Activated T-cell treated with anti-CD3 and anti-CD28 coated beads, Interleukin-2, amount 50 U/mL, for 72 hours (primary cell): ENCODE data around the gene FARSB. TPM values are rescaled to one million over a fixed set of nuclear protein-coding genes. Genes with fewer than 3 reads are reported as not detected.

ENCODE experiments used
- ATAC-seq, 2 donors: fragments of 150-1000 bp; cut with Tn5 transposase; replicated peaks in 1 of 2; 2 replicates each; pipeline ENCODE4 v1.10.0; 2021; ENCODE audit warnings: moderate library complexity in 2 of 2, mild to moderate bottlenecking in 1 of 2
- DNase-seq, 2 donors: peaks; one replicate each; pipeline ENCODE4 v3.0.0; 2021 to 2022; ENCODE audit warnings: mixed read lengths in 1 of 2
- H3K27ac Mint-ChIP-seq: one replicate; pipeline ENCODE4 v1.8.0; 2022; ENCODE audit warnings: mild to moderate bottlenecking, moderate library complexity, mixed read lengths
- H3K27me3 Mint-ChIP-seq: one replicate; pipeline ENCODE4 v1.8.0; 2022; ENCODE audit warnings: low read depth, mixed read lengths
- H3K36me3 Mint-ChIP-seq, 2 donors: one replicate each; pipeline ENCODE4 v1.8.0; 2022; ENCODE audit warnings: mixed read lengths in 2 of 2, mild to moderate bottlenecking in 1 of 2; ENCODE audit not compliant: insufficient read depth in 2 of 2
- H3K4me1 Mint-ChIP-seq: one replicate; pipeline ENCODE4 v1.8.0; 2022; ENCODE audit warnings: low read depth, mixed read lengths
- H3K4me3 Mint-ChIP-seq, 2 donors: one replicate each; pipeline ENCODE4 v1.8.0; 2022; ENCODE audit warnings: mild to moderate bottlenecking in 2 of 2, mixed read lengths in 2 of 2, moderate library complexity in 2 of 2
- H3K9me3 Mint-ChIP-seq, 2 donors: one replicate each; pipeline ENCODE4 v1.8.0; 2022; ENCODE audit warnings: mixed read lengths in 2 of 2
- total RNA-seq, 2 donors: library from RNA; stranded (reverse); gene quantifications; one replicate each; pipeline ENCODE4 v1.2.3, GENCODE V29; 2022

Gene FARSB
- total RNA-seq, 2 donors from 2014 or later: 31.5 to 46.3 TPM

DNA sequence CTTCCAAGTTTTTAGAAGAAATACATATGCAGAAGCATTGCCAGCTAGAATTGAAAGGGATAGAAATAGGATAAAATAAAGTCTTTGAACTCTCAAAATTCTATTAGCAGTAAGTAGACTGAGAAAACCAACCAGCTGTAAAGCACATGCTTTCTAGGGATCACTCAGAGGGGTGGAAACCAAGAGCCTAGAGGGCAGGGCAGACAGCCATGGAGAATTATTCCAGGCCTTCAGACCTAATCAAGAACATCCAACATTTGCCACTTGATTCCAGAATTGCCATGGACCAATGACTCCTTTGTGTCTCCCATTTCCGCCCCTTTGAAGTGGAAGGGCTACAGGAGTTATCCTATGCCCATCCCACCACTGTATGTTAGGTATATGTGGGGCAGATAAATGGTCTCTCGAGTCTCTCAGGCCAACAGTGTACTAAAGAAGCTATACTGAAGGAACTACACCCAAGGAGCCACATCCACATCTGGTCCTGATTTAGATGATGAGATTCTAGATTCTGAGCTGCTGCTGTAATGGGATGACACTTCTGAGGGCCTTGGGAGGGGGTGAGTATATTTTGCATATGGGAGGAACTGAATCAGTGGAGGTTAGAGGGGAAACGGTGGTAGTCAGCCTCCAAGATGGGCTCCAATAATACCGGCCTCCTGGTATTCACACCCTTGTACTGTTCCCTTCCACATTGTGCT, 4.0 kb downstream of the FARSB start:
- peak overlapping the region in 1 of 2 donors; percentile 86 for H3K4me3 Mint-ChIP-seq
- H3K9me3 Mint-ChIP-seq: no peaks in the 10 kb centered on the region
- no peak for ATAC-seq
- H3K27me3 Mint-ChIP-seq: no peaks in the 10 kb centered on the region
- peak overlapping the region; percentile 38 for H3K27ac Mint-ChIP-seq
- peaks cover 6 to 7% of the 10 kb centered on the region in 2 donors for H3K36me3 Mint-ChIP-seq
- peaks cover 51% of the 10 kb centered on the region for H3K4me1 Mint-ChIP-seq
- DNase-seq: no peak

DNA sequence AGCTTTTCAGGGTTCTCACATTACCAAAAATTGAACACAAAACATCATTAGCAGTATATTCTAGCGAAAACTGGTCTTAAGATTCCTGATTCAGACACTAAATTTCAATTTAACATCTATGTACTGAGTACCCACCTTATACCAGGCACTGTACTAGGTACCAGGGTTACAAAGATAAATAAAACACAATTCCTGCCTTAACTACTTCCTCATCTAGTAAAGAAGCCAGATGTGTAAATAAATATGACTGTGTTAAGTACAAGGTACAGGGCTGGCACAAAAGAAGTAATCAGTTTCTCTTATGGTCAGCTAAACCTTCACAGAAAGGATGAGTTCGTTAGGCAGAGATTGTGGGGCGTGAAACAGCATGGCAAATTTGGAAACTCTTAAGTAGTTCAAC, 6.1 kb downstream of the FARSB start:
- ATAC-seq (no peak), DNase-seq (no peak)
- Mint-ChIP-seq H3K27ac (no peak overlapping the region), H3K4me3 (no peak overlapping the region), H3K27me3 (no peaks in the 10 kb centered on the region), H3K4me1 (peaks cover 56% of the 10 kb centered on the region), H3K36me3 (peaks cover 2 to 16% of the 10 kb centered on the region in 2 donors), H3K9me3 (no peaks in the 10 kb centered on the region)

DNA sequence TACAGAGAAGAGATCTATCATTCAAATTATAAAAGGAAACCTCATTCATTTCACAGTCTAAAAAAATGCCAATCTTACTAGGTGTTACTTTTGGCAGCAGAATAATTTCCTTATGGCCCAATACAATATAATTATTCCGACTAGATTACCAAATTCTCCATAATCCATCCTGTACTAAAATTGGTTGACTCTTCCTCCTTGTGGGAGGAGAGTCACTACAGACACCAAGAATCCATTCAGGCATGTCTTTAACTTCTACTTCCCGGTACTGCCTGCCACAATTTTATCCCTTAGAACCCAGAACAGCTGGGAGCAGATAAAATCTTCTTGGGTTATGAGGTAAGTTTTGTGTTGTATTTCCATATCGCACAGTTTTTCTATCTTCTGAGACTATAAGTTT, 9.9 kb downstream of the FARSB start:
- no peak overlapping the region for H3K4me3 Mint-ChIP-seq
- ATAC-seq: no peak
- H3K36me3 Mint-ChIP-seq: peaks cover 7 to 27% of the 10 kb centered on the region in 2 donors
- H3K27ac Mint-ChIP-seq: peak overlapping the region; percentile 30
- H3K27me3 Mint-ChIP-seq: no peaks in the 10 kb centered on the region
- DNase-seq: no peak
- no peaks in the 10 kb centered on the region for H3K9me3 Mint-ChIP-seq
- H3K4me1 Mint-ChIP-seq: peaks cover 29% of the 10 kb centered on the region

DNA sequence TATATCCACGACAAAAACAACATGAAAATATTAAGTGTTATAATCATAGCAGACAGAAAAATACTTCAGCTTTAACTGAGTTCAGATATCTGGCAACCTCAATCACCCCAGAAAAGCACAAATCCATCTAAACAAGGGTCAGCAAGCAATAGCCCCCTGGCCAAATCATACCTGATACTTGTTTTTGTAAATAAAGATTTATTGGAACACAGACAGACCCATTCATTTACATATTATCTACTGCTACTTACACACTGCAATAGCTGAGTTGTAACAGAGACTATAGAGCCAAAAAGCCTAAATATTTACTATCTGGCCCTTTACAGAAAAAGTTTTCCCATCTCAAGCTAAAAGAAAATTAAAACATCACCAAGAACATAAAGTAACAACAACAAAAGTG, 12.8 kb downstream of the FARSB start:
- no peak for ATAC-seq
- H3K4me1 Mint-ChIP-seq: peaks cover 17% of the 10 kb centered on the region
- peaks cover 9 to 33% of the 10 kb centered on the region in 2 donors for H3K36me3 Mint-ChIP-seq
- H3K4me3 Mint-ChIP-seq: no peak overlapping the region
- no peak for DNase-seq
- no peaks in the 10 kb centered on the region for H3K9me3 Mint-ChIP-seq
- H3K27me3 Mint-ChIP-seq: no peaks in the 10 kb centered on the region
- peak overlapping the region; percentile 59 for H3K27ac Mint-ChIP-seq

DNA sequence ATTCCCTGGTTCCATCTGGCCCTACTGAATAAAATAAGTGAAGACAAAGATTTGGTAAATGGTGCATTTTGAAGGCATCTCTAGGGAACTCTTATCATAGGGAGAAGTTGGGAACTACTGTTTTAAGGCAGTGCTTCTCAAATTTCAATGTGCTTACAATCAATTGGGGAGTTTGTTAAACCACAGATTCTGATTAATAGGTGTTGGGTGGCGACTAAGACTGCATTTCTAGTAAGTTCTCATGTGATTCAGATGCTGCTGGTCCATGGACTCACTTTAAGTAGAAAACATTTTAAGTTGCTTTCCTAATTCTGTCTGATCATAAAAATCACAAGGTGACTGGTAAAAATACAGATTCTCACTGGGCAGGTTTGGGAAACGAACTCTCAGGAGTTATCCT, 14.6 kb downstream of the FARSB start:
- no peak overlapping the region for H3K4me3 Mint-ChIP-seq
- DNase-seq: no peak

DNA sequence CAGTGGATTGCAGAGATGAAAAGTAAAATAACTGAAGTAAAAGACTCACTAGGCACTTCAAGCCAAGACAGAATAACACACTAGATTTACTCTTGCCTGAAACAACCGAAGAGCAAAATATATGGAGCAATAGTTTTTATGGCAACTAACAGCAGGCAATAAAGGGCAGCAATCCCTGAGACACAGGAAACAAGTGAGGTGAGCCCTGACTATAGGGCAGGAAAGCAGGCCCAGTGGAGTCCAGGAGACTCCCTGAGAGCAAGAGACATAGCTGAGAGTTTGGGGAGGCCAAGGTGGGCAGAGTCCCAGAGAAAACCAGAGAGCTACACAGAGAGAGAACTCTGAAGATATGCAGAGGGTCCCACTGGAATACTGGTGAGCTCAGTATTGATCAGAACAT, 18.8 kb downstream of the FARSB start:
- no peaks in the 10 kb centered on the region for H3K9me3 Mint-ChIP-seq
- no peak for ATAC-seq
- no peak for DNase-seq
- H3K4me3 Mint-ChIP-seq: no peak overlapping the region
- no peaks in the 10 kb centered on the region for H3K27me3 Mint-ChIP-seq
- H3K4me1 Mint-ChIP-seq: peaks cover 7% of the 10 kb centered on the region
- peaks cover 20 to 44% of the 10 kb centered on the region in 2 donors for H3K36me3 Mint-ChIP-seq
- H3K27ac Mint-ChIP-seq: peak overlapping the region; percentile 18

More for the DNA sequence above, 14.6 kb downstream of the FARSB start:
- H3K9me3 Mint-ChIP-seq: no peaks in the 10 kb centered on the region
- peaks cover 11% of the 10 kb centered on the region for H3K4me1 Mint-ChIP-seq
- peak overlapping the region; percentile 34 for H3K27ac Mint-ChIP-seq
- peaks cover 19 to 39% of the 10 kb centered on the region in 2 donors for H3K36me3 Mint-ChIP-seq
- H3K27me3 Mint-ChIP-seq: no peaks in the 10 kb centered on the region
- ATAC-seq: no peak

DNA sequence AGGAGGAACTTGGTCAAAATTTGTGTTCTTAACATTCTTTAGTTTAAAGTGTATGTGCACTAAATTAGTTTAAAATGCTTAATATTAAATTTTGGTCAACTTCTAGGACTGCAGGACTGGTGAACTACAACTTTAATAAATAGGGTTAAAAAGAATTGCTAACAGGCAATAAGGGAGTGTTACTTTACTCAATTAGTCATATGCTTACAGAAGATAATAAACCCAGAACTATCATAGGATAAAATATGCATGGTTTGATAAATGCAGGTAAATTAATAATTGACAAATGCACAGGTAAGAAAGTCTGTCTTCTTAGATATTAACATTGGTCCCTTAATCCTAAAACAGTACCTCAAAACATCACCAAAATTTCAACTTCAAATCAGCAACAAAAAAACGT, 20.6 kb downstream of the FARSB start:
- peaks cover 7% of the 10 kb centered on the region for H3K4me1 Mint-ChIP-seq
- peaks cover 20 to 48% of the 10 kb centered on the region in 2 donors for H3K36me3 Mint-ChIP-seq
- H3K4me3 Mint-ChIP-seq: no peak overlapping the region
- no peaks in the 10 kb centered on the region for H3K9me3 Mint-ChIP-seq
- no peaks in the 10 kb centered on the region for H3K27me3 Mint-ChIP-seq
- no peak overlapping the region for H3K27ac Mint-ChIP-seq
- no peak for ATAC-seq
- no peak for DNase-seq

DNA sequence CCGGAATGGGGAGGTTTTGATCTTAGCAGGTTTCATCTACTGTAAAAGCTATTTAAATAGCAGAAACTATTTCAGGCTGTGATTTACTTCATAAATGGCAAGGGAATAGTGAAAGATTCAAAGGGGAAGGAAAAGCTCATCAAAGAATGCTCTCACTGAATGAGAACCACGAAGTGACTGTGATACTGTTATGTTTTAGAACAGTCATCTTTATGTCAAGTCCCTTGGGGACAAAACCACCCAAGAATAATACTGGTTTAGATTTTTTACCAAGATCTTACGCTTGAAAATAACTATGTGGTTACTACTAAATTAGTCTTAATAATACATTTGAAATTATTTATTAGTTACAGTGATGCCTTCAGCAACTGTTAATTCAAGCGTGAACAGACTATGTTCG, 28.1 kb downstream of the FARSB start:
- H3K27ac Mint-ChIP-seq: no peak overlapping the region
- ATAC-seq: no peak

DNA sequence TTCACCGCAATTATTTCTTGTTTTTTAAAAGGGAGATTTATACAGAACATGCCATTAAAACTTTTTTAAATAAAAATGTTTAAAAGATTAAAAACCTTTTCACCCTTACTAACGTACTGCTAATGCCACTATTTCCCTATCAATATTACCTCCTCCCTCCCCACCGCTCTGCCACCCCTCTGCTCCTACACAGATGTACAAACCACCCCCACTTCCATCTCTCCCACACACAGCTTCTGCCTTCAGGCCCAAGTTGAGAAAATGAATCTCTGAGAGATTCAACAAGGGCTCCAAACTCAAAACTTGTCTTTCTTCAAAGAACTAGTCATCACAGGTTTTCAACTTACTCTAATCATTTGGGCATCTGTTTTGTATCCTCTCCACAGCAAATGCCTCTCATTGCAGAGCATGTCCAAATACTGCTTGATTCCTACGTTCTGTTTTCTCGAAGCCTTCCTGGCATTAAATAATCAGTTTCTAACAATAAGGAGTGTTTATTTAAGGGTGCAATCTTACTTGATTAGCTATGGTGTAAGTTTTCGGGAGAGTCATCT, 32.1 kb downstream of the FARSB start:
- DNase-seq: no peak
- Mint-ChIP-seq H3K4me3 (no peak overlapping the region), H3K27ac (no peak overlapping the region), H3K9me3 (no peaks in the 10 kb centered on the region), H3K27me3 (no peaks in the 10 kb centered on the region), H3K36me3 (peaks cover 13 to 20% of the 10 kb centered on the region in 2 donors), H3K4me1 (no peaks in the 10 kb centered on the region)
- ATAC-seq: no peak

More for the DNA sequence above, 28.1 kb downstream of the FARSB start:
- H3K36me3 Mint-ChIP-seq: peaks cover 15 to 31% of the 10 kb centered on the region in 2 donors
- no peaks in the 10 kb centered on the region for H3K27me3 Mint-ChIP-seq
- no peaks in the 10 kb centered on the region for H3K4me1 Mint-ChIP-seq
- no peak for DNase-seq
- H3K9me3 Mint-ChIP-seq: no peaks in the 10 kb centered on the region
- no peak overlapping the region for H3K4me3 Mint-ChIP-seq

DNA sequence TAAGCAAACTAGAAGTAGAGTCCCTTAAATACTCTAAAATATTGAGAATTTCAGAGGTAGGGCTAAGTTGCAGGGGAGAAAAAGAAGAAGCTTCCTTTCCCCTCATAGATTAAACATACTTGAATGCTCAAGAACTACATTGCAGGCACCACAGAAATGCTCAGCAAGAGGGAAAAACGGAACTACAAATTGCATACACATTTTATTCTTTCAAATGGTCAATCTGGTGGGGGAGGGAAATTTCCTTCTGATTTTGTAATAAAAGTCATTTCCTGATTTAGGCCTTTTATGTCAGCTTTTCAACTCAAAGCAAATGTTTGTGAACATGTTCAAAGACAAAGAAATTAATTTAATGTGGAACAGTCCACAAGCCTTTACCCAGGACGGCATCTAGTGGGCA, 33.0 kb downstream of the FARSB start:
- no peak overlapping the region for H3K4me3 Mint-ChIP-seq
- H3K27ac Mint-ChIP-seq: no peak overlapping the region
- no peaks in the 10 kb centered on the region for H3K27me3 Mint-ChIP-seq
- H3K4me1 Mint-ChIP-seq: no peaks in the 10 kb centered on the region
- no peak for DNase-seq
- no peak for ATAC-seq
- peaks cover 13 to 24% of the 10 kb centered on the region in 2 donors for H3K36me3 Mint-ChIP-seq
- no peaks in the 10 kb centered on the region for H3K9me3 Mint-ChIP-seq

DNA sequence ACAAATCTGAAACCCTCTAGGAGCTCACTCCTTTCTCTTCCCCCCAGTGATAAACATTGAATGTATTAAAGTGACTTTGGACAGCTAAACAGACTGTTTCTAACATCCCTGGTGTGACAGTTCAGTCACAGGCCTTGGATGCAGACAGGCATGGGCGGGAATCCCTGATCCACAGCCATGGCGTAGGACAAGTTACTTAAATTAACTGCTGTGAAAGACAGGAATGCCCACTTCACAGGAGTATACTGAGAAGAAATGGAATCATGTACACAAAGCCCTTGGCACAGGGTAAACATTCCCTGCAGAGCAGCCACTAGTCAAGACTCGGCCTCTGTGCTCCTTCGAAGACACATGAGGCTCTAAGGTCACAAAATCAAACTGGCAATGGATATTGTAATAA, 34.0 kb downstream of the FARSB start:
- no peak for ATAC-seq
- Mint-ChIP-seq H3K27ac (no peak overlapping the region), H3K27me3 (no peaks in the 10 kb centered on the region), H3K4me1 (no peaks in the 10 kb centered on the region), H3K4me3 (no peak overlapping the region), H3K9me3 (no peaks in the 10 kb centered on the region), H3K36me3 (peaks cover 7 to 19% of the 10 kb centered on the region in 2 donors)
- no peak for DNase-seq

DNA sequence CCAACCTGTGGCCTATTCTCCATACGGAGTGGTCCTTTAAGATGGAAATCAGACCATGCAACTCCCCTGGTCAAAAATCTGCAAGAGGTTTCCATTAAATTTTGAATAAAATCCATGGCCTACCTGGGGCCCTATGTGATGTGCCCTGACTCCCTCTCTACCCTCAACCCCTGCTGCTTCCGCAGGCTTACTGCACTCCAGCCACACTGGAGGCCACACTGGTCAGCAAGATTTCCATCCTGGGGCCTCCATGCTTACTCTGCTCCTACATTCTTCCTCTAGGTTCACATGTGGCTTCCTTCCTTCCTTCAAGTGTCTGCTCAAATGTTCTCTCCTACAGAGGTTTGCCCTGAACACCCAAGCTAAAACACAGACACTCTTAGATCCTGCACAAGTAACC, 40.6 kb downstream of the FARSB start:
- ATAC-seq: no peak
- Mint-ChIP-seq H3K4me1 (no peaks in the 10 kb centered on the region), H3K36me3 (peaks cover 5 to 19% of the 10 kb centered on the region in 2 donors), H3K4me3 (no peak overlapping the region), H3K9me3 (no peaks in the 10 kb centered on the region), H3K27ac (no peak overlapping the region), H3K27me3 (no peaks in the 10 kb centered on the region)
- DNase-seq: no peak

DNA sequence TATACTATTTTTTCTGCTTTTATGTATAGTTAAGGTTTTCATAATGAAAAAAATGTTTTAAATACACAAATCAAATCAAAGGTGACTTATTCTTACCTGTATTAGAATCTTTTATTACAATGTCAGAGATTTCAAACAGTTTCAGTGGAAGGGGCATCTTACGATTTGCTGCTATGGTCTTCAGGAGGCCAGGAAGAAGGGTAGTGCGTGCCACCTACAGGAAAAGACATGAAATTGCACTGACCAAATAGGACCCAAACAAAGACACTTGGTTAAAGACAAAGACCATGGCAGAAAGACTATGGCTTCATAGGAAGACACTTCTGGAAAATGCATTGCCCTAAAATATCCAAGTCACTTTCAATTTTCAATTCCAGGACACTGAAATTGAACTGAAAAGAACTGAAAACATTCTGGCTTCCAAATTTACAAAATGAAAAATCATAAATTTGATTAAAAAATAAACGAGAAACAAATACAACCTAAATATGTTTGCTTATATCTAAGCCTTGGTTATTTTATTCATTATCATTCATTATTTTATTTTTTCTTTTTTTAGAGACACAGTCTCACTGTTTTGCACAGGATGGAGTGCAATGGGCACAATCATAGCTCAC, 42.1 kb downstream of the FARSB start:
- no peaks in the 10 kb centered on the region for H3K4me1 Mint-ChIP-seq
- DNase-seq: peak; percentile 7
- ATAC-seq: no peak
- no peak overlapping the region for H3K4me3 Mint-ChIP-seq
- no peaks in the 10 kb centered on the region for H3K27me3 Mint-ChIP-seq
- H3K36me3 Mint-ChIP-seq: peaks cover 4 to 17% of the 10 kb centered on the region in 2 donors
- H3K27ac Mint-ChIP-seq: no peak overlapping the region
- no peaks in the 10 kb centered on the region for H3K9me3 Mint-ChIP-seq
